GM13976 (cell line): ENCODE data around the gene PECR.

Source experiments
- DNase-seq: peaks from one replicate; pipeline ENCODE4 v3.0.0; 2012; ENCODE audit warnings: low spot score
- CTCF ChIP-seq: IDR thresholded peaks from 2 replicates; pipeline ENCODE4 v1.5.1; 2012; ENCODE audit warnings: borderline replicate concordance, mild to moderate bottlenecking; ENCODE audit not compliant: insufficient read depth; ENCODE audit errors: extremely low read depth, missing control alignments, control extremely low read depth
- in situ Hi-C: fragments of 300-500 bp; cut with MboI; formaldehyde crosslinking; loops from one replicate; pipeline ENCODE4 v1.12.0; 2022; ENCODE audit warnings: low sequenced_read_pairs, mixed read lengths, inconsistent platforms; ENCODE audit not compliant: unreplicated experiment

The PECR gene

GRCh38 chr2:216029416-216030129, 52.0 kb downstream of the PECR start:
- no peak for DNase-seq
- no peak for TF ChIP-seq CTCF
- in situ Hi-C loops, result no loop called here

GRCh38 chr2:216024779-216025336, 56.8 kb downstream of the PECR start:
- in situ Hi-C loops, result no loop called here
- DNase-seq, result no peak
- no peak for TF ChIP-seq CTCF

GRCh38 chr2:216023055-216023648, 58.5 kb downstream of the PECR start:
- DNase-seq, result peak; percentile 65
- in situ Hi-C loops, result no loop called here
- peak; percentile 59 for TF ChIP-seq CTCF

- in situ Hi-C loops, result no loop called here
- TF ChIP-seq CTCF, result no peak
Observed at GRCh38 chr2:216021768-216022565, 59.6 kb downstream of the PECR start.

DNA sequence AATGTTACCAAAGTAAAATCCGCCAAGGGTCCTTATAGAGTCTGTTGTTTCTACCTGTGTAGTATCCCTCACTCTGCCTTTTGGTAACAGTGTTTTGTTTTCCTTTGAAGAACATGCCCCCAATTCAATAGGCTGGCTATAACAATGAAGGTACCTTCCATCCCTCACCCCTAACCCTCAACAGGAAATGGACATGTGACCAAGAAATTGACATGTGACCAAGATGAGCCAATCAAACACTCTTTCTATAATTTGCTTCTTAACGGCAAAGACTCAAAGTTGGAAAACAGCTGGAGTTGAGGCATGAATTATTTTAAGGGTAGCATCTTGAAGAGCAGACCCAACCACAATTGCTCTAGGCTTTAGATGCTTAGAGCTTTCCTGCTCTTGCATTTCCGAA, 62.9 kb downstream of the PECR start:
- no peak for DNase-seq
- no peak for TF ChIP-seq CTCF

More at GRCh38 chr2:216021768-216022565, 59.6 kb downstream of the PECR start:
- DNase-seq, result no peak

DNA sequence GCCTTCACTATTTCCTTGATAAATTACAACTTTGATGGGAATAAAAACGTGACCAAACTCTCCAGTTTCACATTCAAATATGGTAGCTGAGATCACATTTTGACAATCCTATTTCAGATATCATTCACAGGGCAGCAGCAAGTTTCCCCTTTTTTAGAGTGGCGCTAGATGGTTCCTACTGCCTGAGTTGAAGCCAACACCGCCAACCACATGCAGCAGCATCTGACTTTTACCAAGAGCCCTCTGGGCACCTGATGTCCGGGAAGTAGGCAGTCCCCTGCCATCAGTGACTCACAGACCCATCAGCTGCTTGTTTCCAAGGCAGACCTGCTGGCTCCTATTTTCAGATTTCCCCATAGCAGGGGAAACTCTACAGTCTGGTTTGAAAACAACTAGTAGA, 64.2 kb downstream of the PECR start:
- TF ChIP-seq CTCF, result no peak
- in situ Hi-C loops, result loop anchor here (5.0 kb wide), 1 partner anchor 65 kb away; no protein-coding TSS in a partner anchor
- DNase-seq, result no peak

More for the DNA sequence above, 62.9 kb downstream of the PECR start:
- in situ Hi-C loops, result loop anchor here (5.0 kb wide), 1 partner anchor 66 kb away; no protein-coding TSS in a partner anchor
